Transverse colon (tissue), 4 donors: ENCODE results near the gene BRIP1.

Source experiments
- CTCF ChIP-seq, 5 experiments: fragments of 200-600 bp in 3 of 5; fragments of 450-650 bp in 2 of 5; sonication (generic) in 3 of 5; IDR thresholded peaks; 1 replicate in 2 of 5; 2 replicates in 3 of 5; pipeline ENCODE4 v1.5.1; 2016 to 2017; ENCODE audit warnings: antibody characterized with exemption in 5 of 5, inconsistent platforms in 3 of 5, mild to moderate bottlenecking in 2 of 5, moderate library complexity in 1 of 5
- POLR2AphosphoS5 ChIP-seq, 3 donors: sonication (generic); formaldehyde crosslinking; IDR thresholded peaks; one replicate each; pipeline ENCODE4 v1.6.1; 2016; ENCODE audit warnings: antibody characterized with exemption in 3 of 3

GRCh38 chr17:61895391-61895790 lies 32.1 kb upstream of the BRIP1 start:
- no peak for TF ChIP-seq CTCF (IDR thresholded peaks at IDR 0.05)
- no peak for TF ChIP-seq POLR2AphosphoS5 (IDR thresholded peaks at IDR 0.05)
